ENCODE measurements around the gene RAB7A.
"Not testable (repeated sequence)": the region's sequence is repeated elsewhere in the genome, so short reads cannot be mapped to it uniquely, and the experiment has no call there.

The RAB7A gene

DNA sequence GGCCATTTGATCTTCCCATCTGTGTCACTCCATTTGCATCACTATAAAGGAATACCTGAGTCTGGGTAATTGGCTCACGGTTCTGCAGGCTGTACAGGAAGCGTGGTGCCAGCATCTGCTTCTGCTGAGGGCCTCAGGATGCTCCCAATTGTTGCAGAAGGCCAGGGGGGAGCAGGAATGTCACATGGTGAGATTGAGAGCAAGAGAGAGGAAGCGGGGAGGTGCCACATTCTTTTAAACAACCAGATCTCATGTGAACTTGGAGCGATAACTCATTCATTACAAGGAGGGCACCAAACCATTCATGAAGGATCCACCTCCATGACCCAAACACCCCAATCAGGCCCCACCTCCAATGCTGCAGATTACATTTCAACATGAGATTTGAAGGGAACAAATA is 13.1 kb upstream of the RAB7A start:
- DNase-seq: no peak

DNA sequence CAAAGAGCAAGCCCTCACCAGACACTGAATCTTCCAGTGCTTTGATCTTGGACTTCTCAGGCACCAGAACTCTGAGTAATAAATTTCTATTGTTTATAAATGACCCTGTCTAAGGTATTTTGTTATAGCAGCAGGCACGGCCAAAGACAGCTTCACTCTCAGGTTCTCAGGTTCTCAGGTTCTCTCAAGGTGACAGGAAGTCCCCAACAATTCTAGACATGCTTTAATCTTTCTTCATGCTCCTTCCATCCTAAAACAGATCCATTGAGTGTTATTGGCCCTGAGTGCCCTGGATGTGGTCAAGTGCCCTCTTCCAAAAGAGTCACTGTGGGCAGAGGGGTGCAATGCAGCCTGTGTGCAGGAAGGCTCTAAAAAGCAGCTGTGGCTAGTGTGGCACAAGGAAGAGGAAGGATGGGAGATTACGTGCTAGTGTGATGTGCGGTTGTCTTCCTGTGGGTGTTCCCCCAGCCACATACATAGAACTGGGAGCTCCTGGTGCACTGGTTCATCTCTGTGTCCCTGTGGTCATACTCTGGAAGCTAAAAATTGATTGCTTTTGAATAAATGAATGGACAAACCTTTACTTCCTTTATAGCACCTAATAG is 11.0 kb upstream of the RAB7A start:
- DNase-seq: no peak

DNA sequence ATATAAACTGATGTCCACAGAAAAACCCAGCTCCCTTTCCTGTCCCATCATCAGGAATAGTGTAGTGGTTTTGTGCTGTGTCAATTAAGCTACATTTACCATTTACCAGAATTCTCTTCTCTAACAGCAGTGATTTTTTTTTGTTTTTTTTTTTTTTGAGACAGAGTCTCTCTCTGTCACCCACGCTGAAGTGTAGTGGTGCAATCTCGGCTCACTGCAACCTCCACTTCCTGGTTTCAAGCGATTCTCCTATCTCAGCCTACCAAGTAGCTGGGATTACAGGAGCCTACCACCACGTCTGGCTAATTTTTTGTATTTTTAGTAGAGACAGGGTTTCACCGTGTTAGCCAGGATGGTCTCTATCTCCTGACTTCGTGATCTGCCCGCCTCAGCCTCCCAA is 7.1 kb upstream of the RAB7A start:
- not testable (repeated sequence) for DNase-seq

DNA sequence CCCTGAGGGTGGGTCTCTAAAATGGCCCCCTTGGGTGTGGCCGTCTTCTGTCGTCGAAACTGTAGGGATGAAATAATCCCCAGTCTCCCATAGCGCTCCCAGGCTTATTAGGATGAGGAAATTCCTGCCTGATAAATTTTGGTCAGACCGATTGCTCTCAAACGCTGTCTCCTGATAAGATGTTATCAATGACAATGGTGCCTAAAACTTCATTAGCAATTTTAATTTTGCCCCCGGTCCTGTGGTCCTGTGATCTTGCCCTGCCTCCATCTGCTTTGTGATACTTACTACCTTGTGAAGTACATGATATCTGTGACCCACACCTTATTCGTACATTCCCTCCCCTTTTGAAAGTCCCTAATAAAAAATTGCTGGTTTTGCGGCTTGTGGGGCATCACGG is 5.1 kb upstream of the RAB7A start:
- no peak for DNase-seq

DNA sequence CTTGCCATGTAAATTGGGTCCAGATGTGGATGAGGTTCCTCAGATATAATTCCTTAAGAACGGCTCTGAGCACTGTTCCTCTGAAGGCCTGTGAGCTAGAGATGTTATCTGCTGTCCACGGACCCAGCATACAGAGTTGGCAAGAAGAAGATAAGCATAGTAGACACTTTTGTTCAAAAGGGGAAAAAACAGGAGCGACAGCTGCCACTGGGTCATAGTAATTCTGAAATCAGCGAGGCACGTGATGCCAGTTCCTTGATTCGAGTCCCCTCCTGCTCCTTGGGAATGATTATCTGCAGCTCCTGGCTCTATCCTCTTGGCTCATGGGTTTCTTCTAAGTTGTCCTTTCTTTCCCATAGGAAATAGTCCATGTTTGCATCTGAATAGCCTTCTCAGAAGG is 2.5 kb upstream of the RAB7A start:
- no peak for DNase-seq

DNA sequence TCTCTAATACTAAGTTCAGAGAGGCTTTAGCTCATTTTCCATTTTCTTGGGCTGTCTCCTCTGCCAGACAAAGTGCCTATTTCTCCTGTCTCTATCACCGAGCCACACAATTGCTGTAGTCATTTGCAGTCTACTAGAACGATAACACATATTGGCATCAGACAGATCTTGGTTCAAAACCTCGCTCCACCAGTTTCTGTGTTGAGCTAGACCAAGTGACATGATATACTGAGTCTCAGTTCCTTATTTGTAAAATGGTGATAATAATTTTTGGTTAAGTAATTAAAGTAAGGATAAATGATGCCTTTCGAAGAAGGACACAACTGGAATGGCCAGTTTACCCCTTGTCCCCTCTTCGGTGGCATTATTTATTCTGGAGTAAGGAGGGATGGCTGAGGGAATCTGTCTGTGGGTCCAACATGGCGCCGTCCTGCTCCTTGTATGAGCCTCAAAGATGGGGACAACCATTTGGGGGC is 398 bp upstream of the RAB7A start:
- no peak for DNase-seq

DNA sequence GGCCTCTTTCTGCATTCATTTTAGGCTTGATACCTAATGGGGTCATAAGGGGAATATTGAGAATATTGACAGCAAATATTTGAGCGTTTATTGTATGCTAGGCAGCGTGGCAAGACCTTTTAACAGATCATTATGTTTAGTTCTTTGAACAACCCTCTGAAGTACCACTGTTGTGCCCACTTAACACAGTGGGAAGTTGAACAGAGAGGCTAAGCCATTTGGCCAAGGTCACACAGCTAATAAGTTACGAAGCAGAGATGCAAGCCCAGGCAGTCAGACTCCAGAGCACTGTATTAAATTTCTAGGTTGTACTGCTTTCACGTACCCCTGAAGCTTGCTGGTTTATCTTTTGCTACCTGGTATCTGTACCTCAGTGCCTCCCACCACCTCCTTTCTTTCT is 1.1 kb downstream of the RAB7A start:
- DNase-seq: no peak

DNA sequence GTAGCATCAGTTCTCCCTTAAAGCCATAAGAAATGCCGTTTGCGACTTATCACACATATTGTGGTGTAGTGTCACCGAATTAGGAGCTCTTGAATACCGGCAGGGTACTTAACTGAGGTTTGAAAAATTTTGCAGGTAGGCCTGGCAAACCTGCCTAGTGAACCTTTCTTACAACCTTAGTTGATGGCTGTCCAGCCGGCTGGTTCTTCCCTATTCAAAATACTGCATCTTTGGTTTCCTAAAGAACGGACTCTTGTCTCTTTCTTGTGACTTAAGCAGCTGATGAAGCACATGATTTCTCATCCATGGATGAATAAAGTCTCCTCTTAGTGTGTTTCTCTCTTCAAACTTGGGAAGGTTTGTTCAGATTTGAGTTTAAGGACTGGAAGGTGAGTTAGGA is 1.5 kb downstream of the RAB7A start:
- no peak for DNase-seq

DNA sequence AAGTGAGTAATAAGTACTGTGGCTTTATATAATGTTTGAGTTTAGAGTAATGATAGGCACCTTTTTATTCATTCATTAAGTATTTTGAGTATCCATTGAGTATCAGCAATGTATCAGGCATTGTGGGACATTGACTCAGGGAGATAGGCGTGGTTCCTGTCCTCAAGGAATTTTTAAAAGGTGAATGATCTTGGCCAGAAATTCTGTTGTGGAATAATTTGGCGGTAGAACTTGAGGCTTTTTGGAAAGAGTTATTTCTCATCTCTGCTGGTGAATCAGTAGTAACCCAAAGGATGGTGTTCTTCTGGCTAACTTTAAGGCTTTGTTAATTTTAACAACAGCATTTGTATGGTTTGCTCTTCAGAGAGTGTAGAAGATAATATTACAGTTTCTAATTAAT is 2.0 kb downstream of the RAB7A start:
- DNase-seq: no peak

DNA sequence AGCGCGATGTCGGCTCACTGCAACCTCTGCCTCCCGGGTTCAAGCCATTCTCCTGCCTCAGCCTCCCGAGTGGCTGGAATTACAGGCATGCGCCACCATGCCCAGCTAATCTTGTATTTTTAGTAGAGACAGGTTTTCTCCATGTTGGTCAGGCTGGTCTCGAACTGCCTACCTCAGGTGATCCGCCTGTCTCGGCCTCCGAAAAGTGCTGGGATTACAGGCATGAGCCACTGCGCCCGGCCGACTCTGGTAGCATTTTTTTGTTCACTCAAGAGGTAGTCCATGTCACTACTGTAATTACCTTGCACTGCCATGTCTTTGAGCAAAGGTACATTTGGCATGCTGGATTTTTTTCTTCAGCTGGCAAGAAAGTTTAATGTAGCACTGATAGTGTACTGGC is 2.5 kb downstream of the RAB7A start:
- DNase-seq: not testable (repeated sequence)

DNA sequence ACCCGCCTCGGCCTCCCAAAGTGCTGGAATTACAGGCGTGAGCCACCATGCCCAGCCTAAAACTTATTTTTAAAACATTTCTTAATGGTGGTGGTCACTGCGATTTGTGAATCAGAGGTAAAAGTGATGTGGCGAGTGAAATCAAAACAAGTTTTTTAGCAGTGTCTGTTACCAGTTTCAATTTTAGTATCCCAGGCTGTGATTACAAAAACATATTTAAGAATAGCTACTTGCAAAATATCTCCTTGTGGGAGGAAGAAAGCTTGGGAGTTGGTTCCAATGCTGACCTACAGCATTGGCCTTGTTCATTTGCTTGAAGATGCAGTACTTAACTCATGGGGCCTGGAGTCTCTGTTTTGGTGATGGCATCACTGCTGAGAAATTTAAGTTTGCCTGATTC is 4.5 kb downstream of the RAB7A start:
- DNase-seq: no peak

DNA sequence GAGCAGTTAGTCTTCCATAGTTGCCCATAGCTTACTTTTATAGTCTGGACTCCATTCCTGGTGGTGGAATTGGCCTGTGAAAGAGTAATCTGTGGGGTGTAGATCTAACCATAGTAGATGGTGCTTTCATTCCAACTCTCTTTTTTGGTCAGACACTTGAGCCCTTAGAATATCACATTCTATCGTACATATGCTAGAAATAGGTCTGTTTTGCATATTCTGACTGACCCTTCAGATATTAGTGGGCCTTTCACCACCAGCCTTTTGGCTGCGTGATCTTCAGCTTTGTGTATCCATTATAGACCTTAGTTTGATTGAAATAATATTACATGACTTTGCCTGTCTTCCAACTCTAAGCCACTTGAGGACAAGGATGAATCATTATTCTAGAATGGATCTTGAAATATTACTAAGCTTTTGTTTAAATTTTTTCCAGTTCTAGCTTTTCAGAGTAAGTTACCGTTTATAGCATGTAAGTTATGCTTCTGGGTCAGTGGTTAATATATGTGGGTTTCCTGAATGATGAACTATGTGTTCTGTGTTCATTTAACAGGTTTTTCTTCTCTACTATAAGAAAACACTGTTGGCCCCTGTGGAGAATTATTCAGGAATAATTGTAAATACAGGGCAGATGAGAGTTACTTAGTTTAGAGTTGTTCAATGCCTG is 8.7 kb downstream of the RAB7A start:
- no peak for DNase-seq

DNA sequence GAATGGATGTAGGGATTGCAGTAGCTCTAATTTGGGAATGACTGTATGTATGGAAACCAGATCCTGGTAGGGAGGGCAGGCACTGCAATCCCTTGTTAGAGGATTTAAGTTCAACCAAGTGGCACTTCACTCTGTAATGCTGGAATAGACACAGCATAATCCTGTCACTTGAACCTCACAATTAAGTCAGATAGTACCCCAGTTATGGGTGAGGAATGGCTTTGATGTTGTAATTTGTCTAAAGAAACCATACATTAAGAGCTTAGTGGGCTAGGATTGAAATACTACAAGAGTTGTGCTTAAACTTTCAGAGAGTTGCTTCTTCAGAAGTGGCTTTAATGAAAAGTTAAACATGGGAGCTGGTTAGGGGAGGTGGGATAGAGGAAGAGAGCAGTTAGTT is 9.3 kb downstream of the RAB7A start:
- DNase-seq: no peak

DNA sequence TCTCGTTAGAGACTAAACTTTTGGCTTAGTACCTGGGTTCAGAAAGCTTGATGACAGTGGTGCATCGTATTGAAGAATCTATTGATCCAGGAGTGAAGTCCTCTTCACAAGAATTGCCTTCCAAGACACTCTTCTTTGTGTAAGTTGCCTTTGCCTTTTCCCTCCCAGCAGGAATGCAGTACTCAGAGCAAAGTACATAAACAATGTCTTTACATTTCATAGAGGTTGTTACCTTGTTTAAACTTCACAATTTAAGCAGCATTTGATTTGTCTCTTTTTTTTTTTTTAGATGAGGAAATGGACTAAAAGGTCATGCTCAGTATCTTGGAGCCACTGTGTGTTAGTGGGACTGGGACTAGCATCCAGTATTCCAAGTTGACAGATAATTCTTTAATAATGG is 9.9 kb downstream of the RAB7A start:
- no peak for DNase-seq

DNA sequence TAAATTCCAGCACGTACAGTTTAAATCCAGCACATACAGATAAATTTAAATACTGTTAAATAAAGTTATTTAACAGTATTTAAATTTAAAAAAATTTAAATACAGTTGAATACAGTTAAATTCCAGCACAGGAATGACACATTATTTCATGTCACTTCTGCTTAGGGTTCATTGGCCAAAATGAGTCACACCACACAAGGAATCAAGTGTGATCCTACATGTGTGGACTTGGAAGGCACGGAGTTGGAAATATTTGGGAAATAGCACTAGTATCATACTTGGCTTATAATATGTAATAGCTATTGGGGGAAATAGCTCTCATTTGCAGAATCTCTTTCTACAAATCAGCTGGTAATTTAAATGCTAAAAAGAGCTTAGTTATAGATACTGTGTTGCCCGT is 10.6 kb downstream of the RAB7A start:
- DNase-seq: no peak

DNA sequence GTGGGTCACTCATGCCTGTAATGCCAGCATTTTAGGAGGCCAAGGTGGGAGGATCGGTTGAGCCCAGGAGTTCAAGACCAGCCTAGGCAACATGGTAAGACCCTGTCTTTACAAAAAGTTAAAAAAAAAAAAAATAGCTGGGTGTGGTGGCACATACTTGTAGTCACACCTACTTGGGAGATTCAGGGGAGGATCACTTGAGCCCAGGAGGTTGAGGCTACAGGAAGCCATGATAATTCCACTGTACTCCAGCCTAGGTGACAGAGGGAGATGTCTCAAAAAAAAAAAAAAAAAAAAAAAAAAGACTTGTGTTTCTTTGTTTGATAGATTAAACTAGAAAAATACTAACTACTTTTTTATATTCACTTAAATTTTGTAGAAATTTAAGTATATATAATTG is 14.6 kb downstream of the RAB7A start:
- DNase-seq: no peak

DNA sequence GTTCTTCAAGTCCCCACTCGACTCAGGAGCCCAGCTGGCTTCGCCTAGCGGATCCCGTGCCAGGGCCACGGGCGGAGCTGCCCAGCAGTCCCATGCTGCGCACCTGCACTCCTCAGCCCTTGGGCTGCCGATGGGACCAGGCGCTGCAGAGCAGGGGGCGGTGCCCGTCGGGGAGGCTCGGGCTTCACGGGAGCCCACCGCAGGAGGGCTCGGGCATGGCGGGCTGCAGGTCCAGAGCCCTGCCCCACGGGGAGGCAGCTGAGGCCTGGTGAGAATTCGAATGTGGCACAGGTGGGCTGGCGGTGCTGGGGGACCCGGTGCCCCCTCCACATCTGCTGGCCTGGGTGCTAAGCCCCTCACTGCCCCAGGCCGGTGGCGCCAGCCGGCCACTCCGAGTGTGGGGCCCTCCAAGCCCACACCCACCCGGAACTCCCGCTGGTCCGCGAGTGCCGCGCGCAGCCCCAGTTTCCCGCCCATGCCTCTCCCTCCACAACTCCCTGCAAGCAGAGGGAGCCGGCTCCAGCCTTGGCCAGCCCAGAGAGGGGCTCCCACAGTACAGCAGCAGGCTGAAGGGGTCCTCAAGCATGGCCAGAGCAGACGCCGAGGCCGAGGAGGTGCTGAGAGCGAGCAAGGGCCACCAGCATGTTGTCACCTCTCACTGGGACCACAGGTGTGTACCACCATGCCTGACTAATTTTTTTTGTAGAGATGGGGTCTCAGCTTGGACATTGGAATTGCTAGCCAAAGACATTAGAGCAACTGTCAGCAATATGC is 17.0 kb downstream of the RAB7A start:
- no peak for DNase-seq

DNA sequence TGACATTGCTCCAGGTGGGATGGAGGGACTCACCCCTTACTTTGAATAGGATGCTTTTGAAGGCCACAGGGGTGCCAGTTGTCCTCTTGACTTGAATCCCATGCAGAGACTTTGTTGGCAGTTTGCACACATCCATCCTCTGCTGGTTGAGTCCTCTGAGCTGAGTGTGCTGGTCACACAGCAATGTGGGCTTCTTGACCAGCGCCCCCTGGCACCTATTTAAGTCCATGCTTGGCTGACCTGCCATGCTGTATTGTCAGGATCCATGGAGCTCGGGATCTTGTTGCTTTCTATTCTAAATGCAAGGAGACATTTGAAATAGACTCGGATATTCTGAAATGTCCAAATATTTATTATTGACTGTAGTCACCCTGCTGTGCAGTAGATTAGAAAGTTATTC is 19.8 kb downstream of the RAB7A start:
- no peak for DNase-seq

DNA sequence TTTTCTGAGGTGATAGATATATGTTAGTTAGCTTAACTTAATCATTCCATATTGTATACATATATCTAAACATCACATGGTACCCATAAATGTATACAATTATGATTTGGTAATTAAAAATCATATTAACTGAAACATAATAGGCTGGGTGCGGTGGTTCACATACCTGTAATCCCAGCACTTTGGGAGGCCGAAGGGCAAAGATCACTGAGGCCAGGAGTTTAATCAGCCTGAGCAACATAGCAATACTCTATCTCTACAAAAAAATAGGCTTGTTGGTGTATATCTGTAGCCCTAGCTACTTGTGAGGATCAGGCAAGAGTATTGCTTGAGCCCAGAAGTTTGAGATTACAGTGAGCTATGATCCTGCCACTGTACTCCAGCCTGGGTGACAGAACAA is 20.9 kb downstream of the RAB7A start:
- no peak for DNase-seq

DNA sequence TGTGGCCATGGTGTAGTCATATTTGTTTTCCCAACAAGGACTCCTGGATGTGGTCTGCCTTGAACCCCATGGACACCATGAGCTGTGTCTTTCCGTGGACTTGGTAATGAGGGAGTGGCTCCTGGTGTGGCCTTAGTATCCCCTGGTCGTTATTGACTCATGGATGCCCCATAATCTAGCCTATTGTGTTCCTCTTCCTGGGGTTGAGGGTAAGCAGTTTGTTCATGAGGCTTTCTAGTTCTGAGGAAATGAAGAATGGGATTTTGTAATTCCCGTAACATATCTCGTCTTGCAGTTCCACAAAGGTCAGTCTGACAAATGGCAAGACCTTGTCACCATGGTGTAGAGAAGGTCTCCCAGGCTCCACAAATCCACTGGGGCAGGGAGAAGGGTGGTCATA is 22.6 kb downstream of the RAB7A start:
- DNase-seq: no peak

DNA sequence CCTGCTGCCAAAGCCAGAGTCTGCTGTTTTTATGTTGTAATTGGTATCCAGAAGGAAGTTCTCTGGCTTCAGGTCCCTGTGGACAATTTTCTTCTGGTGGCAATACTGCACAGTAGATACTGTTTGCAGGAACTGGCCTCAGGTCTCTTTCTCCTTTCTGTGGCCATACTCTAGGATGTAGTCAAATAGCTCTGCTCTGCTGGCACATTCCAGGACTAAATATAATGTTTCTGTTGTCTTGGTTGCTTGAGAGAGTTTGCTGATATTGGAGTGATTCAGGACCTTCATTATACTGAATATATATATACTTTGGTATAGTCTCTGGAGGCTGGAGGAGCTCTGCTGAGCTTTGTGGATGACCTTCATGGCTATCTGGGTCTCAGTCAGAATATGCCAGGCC is 23.1 kb downstream of the RAB7A start:
- DNase-seq: no peak

DNA sequence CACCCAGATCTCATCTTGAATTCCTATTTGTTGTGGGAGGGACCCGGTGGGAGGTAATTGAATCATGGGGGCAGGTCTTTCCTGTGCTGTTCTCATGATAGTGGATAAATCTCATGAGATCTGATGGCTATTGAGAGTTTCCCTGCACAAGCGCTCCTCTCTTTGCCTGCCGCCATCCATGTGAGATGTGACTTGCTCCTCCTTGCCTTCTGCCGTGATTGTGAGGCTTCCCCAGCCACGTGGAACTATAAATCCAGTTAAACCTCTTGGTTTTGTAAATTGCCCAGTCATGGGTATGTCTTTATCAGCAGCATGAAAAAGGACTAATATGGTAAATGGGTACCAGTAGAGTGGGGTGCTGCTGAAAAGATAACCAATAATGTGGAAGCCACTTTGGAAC is 23.6 kb downstream of the RAB7A start:
- DNase-seq: not testable (repeated sequence)

DNA sequence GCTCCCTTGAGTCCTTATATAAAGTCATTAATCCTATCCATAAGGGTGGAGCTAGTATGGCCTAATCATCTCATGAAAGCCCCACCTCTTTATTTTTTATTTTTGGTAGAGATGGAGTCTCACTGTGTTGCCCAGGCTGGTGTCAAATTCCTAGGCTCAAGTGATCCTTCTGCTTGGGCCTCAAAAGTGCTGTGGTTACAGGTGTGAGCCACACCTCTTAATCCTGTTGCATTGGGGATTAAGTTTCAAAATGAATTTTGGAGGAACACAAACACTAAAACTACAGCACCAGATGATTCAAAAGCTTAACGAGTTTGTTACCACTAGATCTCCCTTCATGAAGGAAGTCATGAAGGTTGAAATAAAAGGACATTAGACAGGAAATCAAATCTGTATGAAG is 27.7 kb downstream of the RAB7A start:
- no peak for DNase-seq

DNA sequence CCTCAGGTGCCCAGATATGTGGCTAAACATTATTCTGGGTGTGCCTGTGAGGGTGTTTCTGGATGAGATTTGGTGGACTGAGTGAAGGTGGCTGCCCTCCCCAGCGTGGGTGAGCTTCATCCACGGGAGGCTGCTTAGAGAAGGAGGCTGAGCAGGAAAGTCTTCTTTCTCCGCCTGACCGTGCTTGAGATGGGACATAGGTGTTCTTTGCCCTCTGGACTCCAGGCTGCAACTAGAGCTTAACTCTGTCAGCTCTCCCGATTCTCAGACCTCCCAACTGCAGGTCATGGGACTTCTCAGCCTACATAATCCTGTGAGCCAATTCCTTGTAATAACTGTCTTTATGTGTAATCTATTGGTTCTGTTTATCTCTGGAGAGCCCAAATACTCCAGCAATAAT is 34.1 kb downstream of the RAB7A start:
- no peak for DNase-seq
